GM11168 (cell line): ENCODE results near the gene TRIM38.
"Not testable (repeated sequence)": the region's sequence is repeated elsewhere in the genome, so short reads cannot be mapped to it uniquely, and the experiment has no call there.

Experiments used
- in situ Hi-C: fragments of 300-500 bp; cut with MboI; formaldehyde crosslinking; loops from one replicate; pipeline ENCODE4 v1.12.0; 2022; ENCODE audit warnings: low sequenced_read_pairs; ENCODE audit not compliant: unreplicated experiment

The TRIM38 gene

DNA sequence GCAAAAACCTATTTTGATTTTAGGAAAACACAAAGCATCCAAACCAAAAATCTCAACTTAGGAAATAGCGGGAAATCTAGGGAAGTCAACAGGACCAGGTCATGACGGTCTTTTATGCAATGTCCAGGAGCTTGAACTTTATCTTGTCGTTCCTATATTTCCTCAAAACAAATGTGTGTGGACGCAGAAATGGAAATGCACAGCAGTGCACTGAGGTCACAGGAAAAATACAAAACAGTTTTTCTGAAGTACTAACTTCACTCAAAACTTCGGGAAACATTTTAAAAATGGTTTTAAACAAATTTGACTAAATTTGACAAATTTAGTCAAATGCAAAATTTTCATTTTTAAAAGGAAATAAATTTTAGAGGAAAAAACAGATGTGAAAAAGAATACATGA lies 26.6 kb upstream of the TRIM38 start:
- in situ Hi-C loops, result no loop called here

DNA sequence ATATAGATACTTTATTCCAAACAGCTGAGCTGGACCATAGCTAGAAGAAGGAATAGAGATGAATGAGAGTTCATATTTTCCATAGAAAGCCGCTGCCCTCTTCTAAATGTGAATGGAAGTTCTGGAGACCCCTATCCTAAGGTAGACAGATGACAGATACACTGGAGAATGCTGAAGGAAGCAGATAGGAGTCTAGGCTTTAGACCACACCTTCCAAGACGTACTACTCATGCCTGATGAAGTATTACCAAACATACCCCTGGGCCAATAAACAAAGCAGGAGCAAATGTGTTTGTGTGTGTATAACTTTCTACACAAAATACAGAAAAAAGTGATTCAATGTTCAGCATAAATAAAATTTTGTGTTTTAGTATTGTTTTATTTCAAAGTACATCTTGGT lies 23.0 kb upstream of the TRIM38 start:
- in situ Hi-C loops, result no loop called here

DNA sequence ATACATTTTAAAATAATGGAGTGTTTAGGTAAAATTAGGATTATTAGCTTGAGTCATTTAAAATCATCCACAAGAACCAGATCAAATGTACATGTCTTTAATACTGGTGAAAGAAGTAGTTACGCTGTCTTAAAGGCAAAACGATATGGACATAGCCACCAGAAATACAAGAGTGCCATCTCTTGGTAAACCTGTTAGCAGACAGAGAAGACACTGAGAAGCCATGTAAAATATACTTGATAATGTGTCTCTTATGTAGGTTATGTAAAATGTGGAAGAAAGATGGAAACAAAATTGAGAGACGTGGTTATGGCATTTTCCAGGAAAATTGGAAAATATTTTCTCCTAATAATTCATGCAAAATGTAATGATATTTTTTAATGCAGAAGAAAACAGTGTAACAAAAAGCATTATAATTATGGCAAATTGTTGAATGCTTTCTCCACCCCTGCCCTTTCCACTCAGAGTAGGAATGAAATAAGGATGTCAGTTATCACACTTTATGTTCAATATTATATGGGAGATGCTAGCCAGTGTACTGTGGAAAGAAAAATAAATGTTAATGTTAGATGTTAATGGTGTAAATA lies 19.9 kb upstream of the TRIM38 start:
- in situ Hi-C loops, result no loop called here

DNA sequence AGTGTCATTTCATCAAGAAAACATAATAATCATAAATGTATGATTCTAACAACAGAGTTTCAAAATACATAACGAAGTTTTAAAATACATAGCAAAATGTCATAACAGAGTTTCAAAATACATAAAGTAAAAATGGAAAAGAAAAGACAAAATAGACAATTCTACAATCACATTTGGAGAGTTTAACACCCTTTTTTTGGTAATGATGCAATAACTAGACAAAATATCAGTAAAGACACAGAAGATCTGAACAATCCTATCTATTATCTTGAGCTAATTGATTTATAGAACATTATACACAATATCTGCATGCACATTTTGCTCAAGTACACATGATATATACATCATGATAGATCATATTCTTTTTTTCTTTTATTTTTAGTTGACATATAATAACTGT lies 18.7 kb upstream of the TRIM38 start:
- in situ Hi-C loops, result no loop called here

DNA sequence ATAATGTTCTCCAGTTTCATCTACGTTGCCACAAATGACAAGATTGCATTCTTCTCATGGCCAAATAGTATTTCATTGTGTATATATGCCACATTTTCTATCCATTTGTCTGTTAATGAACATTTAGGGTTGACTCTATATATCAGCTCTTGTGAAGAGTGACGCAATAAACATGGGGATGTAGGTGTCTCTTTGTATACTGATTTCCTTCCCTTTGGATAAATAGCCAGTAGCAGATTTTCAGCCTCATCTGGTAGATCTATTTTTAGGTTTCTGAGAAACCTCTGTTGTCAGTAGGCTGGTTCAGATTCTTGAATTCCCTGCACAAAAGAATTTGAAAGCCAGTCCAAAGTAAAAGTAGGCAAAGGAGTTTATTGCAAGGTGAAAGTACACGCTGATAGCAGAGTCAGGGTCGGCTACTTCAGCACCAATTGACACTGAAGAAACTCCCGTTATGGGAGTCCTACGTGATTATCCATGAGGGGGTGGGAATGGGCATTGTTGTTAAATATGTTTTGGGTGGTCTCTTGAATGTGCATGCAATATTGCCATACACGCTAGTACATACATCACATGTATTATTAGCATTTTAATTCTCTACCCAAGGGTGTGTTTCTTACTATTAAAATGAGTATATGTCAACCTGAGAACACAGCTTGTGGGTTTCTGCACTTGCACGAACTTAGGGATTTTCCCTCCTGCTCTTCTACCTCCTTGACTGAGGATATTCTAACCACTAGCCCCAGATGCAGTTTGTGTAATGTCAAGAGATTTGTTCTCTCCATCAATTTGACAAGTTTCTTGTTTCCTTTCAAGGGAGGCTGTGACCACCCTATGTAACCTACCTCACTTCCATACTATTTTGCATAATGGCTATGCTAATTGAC lies 17.7 kb upstream of the TRIM38 start:
- in situ Hi-C loops, result no loop called here

DNA sequence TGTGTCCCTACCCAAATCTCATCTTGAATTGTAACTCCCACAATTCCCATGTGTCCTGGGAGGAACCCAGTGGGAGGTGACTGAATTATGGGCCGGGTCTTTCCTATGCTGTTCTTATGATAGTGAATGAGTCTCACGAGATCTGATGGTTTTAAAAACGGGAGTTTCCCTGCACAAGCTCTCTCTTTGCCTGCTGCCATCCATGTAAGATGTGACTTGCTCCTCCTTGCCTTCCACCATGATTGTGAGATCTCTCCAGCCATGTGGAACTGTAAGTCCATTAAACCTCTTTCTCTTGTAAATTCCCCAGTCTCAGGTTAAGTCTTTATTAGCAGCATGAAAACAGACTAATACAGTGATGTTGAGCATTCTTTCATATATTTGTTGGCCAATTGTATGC lies 16.9 kb upstream of the TRIM38 start:
- in situ Hi-C loops, result not testable (repeated sequence)

DNA sequence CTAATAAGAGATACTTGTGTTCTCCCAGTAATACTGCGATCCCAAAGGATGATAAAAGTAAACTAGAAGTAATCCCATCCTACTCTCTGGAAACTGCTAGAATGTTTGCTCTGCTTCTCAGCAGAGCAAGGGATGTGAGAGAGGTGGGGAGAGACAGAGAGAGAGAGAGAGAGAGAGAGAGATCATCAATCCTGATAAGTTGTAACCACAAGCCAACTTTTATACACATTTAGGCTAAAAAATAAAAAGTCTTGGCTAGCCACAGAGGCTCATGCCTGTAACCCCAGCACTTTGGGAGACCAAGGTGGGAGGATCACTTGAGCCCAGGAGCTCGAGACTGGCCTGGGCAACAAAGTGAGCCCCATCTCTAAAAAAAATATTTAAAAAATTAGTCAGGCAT lies 16.0 kb upstream of the TRIM38 start:
- in situ Hi-C loops, result no loop called here

DNA sequence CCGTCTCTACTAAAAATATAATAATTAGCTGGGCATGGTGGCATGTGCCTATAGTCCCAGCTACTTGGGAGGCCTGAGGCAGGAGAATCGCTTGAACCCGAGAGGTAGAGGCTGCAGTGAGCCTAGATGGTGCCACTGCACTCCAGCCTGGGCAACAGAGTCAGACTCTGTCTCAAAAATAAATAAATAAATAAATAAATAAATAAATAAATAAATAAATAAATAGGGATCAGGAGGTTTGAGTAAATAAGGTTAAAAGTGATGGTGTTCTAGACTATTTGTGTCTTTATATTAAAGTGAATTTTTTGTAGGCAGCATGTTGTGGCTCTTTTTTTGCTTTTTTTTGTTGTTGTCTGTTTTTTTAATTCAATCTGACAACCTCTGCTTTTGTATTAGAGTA lies 15.1 kb upstream of the TRIM38 start:
- in situ Hi-C loops, result not testable (repeated sequence)

DNA sequence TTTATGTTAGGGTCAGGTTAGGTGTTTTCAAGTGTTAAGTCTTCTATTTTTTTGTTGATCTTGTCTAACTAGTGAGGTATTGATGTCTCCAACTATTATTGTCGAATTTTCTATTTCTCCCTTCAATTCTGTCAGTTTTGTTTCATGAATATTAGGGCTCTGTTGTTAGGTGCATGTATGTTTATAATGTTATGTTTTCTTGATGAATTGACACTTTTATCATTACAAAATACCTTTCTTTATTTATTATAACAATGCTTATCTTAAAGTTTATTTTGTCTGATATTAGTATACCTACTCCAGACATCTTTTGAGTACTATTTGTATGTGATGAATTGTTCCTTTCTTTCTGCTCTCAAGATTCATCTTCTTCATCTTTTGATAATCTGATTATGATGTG lies 12.9 kb upstream of the TRIM38 start:
- in situ Hi-C loops, result no loop called here

DNA sequence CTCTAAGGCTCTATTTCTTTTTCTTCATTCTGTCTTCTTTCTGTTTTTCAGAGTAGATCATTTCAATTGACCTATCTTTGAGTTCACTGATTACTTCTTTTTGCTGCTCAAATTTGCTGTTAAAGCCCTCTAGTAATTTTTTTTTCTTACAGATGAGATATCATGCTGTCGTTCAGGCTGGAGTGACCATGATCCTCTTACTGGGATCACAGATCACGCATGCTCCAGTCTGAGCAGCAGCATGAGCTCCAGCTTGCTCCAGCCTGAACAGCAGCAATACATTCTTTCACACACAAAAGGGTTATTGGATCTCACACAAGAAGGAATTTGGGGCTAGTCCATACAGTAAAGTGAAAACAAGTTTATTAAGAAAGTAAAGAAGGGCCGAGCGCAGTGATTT lies 12.3 kb upstream of the TRIM38 start:
- in situ Hi-C loops, result no loop called here

DNA sequence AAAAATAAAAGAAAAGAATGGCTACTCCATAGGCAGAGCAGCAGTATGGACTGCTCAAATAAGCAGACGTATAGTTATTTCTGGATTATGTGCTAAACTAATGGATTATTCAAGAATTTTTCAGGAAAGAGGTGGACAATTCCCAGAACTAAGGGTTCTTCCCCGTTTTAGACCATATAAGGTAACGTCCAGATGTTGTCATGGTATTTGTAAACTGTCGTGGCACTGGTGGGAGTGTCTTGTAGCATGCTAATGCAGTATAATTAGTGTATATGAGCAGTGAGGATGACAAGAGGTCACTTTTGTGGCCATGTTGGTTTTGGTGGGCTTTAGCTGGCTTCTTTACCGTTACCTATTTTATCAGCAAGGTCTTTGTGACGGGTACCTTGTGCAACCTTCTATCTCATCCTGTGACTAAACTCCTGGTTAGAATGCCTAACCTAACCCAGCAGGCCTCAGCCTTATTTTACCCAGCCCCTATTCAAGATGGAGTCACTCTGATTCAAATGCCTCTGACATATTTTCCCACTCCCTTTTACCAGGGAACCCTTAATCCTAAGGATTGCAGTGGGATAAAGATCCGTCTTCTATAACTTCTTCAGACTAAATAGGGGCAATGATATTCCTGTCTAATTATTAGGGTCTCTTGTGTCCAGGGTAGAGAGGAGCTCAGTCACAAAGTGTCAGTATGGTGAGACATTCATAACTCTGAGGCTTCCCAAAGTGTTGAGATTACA lies 11.1 kb upstream of the TRIM38 start:
- in situ Hi-C loops, result no loop called here

DNA sequence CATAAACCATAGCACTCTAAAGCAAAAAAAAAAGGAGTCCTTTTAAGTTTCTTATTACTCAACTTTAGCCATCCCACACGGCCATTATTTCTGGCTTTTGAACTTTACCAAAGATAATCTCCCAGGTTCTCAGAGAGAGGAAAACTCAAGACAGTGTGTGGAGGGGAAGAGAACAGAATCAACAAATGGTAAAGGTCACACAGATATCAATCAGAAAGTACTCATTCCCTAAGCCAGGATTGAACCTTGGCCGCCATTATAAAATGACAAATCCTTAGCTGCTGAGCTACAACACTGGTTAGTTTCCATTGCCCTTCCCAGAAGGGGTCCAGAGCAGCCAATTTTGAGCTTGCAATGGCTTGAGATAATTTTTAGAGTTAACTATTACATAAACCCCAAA lies 10.1 kb upstream of the TRIM38 start:
- in situ Hi-C loops, result no loop called here

DNA sequence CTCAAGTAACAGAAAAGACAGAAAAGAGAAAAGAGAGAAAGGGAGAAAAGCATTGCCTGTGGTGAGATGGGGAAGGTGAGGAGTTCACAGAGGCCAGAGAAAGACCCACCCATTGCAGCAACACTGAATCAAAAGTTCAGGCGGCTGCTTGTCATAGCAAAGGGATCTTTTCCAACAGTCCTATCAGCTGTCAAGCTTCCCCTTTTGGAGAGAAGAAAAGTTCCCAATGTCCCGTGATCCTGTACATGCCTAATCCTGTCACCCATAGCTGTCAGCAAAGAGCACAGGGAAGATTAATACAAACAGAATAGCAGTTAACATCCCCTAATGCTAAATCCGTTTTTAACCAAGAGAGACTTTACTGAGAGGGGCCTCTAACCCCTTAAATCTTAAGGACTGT lies 8.9 kb upstream of the TRIM38 start:
- in situ Hi-C loops, result no loop called here

DNA sequence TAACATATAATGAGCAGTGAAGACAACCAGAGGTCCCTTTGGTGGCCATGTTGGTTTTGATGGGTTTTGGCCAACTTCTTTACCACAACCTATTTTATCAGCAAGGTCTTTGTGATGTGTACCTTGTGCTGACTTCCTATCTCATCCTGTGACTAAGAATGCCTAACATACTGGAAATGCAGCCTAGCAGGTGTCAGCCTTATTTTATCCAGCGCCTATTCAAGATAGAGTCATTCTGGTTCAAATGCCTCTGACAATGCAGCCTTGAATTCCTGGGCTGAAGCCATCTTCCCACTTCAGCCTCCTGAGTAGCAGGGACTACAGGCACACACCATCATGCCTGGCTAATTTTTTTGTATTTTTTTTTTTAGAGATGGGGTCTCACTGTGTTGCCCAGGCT lies 7.8 kb upstream of the TRIM38 start:
- in situ Hi-C loops, result no loop called here

DNA sequence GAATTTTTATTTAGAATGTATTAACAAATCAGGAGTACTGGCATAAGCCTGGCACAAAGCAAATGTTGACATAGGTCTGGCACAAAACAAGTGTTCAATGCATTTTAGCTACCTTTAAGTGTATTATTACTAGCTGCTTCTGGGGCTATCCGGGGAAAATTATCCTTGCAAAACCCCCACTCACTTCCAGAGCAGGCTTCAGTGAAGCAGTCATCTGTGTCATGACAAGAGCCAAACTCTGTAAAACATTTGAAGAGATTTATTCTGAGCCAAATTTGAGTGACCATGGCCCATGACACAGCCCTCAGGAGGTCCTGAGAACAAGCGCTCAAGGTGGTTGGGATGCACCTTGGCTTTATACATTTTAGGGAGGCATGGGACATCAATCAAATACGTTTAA lies 6.4 kb upstream of the TRIM38 start:
- in situ Hi-C loops, result no loop called here

DNA sequence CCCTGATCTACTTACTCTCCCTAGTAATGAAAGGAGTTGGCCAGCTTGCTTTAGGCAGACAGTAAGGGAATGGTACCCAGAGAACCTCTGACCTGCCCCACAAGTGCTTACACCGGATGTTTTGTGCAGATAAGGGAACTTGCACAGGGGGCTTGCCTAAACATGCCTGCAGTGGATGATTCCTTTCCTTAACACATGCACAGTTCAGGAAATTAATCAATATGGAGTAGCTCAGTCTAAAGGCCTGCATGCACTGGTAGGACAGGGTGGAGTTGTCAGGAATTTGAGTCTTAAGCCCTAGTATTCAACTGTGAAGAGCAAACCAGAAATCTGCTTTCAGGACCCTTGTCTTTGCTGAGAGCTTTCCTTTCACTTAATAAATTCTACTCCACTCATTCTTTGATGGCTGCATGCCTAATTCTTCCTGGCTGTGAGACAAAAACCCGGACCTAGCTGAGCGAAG lies 3.9 kb upstream of the TRIM38 start:
- in situ Hi-C loops, result no loop called here

DNA sequence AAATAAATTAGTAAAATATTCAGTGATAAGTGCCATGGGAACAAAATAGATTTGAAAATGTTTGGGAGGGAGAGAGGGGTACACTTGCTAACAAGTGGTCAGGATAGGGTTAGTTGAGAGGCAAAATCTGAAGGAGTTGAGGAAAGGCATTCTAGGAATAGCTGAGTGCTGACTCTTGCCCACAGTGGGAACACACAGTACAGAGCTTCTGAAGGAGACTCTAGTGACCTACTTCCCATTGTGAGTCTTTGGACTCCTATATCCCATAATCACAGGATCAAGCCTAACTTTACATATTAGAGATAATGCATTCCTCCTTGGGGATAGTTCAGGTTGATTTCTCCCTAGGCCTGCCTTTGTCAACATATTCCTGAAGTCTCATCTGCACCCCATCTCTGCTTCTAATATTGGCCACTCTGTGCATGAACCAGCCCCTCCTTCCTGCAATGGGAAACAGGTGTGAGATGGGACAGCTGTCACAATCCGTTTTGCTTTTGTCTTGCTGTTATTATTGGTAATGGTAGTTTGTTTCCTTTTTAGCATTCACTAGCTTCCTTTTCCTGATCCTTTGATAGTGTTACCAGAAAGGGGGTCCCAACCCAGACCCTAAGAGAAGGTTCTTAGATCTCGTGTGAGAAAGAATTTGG lies 2.6 kb upstream of the TRIM38 start:
- in situ Hi-C loops, result no loop called here

DNA sequence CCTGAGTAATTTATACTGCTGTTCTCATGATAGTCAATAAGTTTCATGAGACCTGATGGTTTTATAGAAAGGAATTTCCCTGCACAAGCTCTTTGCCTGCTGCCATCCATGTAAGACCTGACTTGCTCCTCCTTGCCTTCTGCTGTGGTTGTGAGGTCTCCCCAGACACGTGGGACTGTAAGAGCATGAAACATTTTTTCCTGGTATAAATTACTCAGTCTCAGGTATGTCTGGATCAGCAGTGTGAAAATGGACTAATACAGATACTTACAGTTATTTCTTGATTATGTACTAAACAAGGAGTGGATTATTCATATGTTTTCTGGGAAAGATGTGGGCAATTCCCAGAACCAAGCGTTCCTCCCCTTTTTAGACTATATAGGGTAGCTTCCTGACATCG lies 1.9 kb upstream of the TRIM38 start:
- in situ Hi-C loops, result no loop called here

DNA sequence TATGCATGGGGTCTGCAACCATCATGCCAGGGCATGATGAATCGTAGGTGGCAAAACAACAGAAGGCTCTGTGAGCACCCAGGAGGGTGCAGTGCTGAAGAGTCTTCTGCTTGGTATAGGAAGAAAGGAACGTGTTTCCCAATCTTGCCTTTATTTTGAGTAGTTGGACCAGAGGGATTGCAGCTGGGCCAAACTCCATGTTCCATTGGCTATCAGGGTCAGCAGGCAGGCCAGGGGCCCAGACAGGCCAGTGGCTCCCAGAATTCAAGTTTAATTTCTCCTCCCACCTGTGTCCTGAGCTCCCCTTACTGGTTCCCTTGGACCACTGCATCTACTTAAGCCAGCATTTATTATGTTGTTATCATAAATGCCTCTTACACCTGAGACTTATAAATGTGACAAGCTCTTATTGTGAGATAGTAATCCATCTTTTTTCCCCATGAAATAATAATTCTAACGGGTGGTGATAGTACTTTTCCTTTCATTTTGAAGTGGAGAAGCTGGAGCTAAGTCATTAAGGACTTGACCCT lies 918 bp upstream of the TRIM38 start:
- in situ Hi-C loops, result no loop called here

DNA sequence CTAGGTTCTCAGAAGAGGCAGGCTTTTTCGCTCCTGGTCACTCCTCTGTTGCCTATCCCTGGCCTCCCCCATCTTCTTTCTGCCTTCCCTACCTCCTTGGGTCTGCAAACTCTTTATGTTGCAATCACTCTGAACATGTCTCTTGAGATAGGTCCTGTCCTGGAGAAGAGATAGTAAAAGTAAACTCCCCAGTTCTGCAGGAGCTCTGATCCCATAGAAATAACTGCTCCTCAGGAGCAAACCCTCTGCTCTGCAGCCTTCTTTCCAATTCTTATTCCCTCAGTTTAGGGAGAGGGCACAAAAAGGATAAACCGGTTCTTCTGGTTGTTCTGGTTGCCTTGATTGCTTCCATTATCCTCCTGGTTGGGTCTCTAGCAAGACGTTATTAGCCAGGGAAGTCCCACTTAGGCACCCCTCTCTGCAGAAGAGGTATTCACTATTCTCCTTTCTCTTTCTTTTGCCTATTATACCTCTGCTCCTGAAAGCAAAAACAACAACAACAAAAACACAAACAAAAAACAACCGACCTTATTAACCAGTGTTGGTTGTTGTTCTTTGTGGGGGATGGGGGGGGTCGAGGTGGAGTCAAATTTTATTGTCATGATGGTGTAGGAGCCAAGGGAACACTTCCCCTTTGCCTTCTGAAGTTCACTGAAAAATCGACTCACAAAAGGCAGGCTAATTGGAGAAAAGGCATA lies 973 bp downstream of the TRIM38 start:
- in situ Hi-C loops, result no loop called here
